Astrocyte (in vitro differentiated cells and primary cell): Measurements from ENCODE around the gene ZC3H13. TPM values are rescaled to one million over a fixed set of nuclear protein-coding genes. Genes with fewer than 3 reads are reported as not detected.

Experiments
- DNase-seq: peaks from one replicate; pipeline ENCODE4 v3.0.0-alpha.2; 2010; ENCODE audit warnings: low read depth
- FAIRE-seq: peaks from 2 replicates; lab custom pipeline; 2011; peaks lifted over from hg19 to GRCh38; lab: Jason Lieb, UNC
- H2AFZ ChIP-seq: 2 replicates; pipeline ENCODE4 v1.6.0; 2012; ENCODE audit warnings: low read depth, low read length, inconsistent platforms
- H3K27ac ChIP-seq: 2 replicates; pipeline ENCODE4 v1.5.1; 2011; ENCODE audit warnings: low read depth, low read length, inconsistent platforms
- H3K27me3 ChIP-seq: 2 replicates; pipeline ENCODE4 v1.6.0; 2011; ENCODE audit warnings: low read length, inconsistent platforms; ENCODE audit not compliant: insufficient read depth
- H3K36me3 ChIP-seq: 2 replicates; pipeline ENCODE4 v1.5.1; 2011; ENCODE audit warnings: low read length, inconsistent platforms; ENCODE audit not compliant: insufficient read depth
- H3K4me1 ChIP-seq: 2 replicates; pipeline ENCODE4 v1.5.1; 2011; ENCODE audit warnings: low read length, inconsistent platforms; ENCODE audit not compliant: insufficient read depth
- H3K4me2 ChIP-seq: 2 replicates; pipeline ENCODE4 v1.6.0; 2012; ENCODE audit warnings: low read length, inconsistent platforms
- H3K4me3 ChIP-seq: 2 replicates; pipeline ENCODE4 v1.5.1; 2011; ENCODE audit warnings: low read depth, mild to moderate bottlenecking, low read length, inconsistent platforms; ENCODE audit not compliant: insufficient read depth
- H3K79me2 ChIP-seq: 2 replicates; pipeline ENCODE4 v1.6.0; 2012; ENCODE audit warnings: mild to moderate bottlenecking, low read length, inconsistent platforms; ENCODE audit not compliant: insufficient read depth
- H3K9ac ChIP-seq: 2 replicates; pipeline ENCODE4 v1.6.0; 2012; ENCODE audit warnings: mild to moderate bottlenecking, low read length, inconsistent platforms
- H3K9me3 ChIP-seq: 2 replicates; pipeline ENCODE4 v1.5.1; 2012; ENCODE audit warnings: low read depth, mild to moderate bottlenecking, low read length, inconsistent platforms; ENCODE audit not compliant: insufficient read depth
- H4K20me1 ChIP-seq: 2 replicates; pipeline ENCODE4 v1.6.0; 2012; ENCODE audit warnings: low read length, inconsistent platforms; ENCODE audit not compliant: insufficient read depth
- H3K27ac Mint-ChIP-seq: one replicate; pipeline ENCODE4 v1.8.0; 2021; ENCODE audit warnings: mild to moderate bottlenecking, mixed read lengths; ENCODE audit not compliant: unreplicated experiment
- H3K27me3 Mint-ChIP-seq: one replicate; pipeline ENCODE4 v1.8.0; 2021; ENCODE audit warnings: low read depth, mixed read lengths; ENCODE audit not compliant: unreplicated experiment
- H3K36me3 Mint-ChIP-seq: one replicate; pipeline ENCODE4 v1.8.0; 2021; ENCODE audit warnings: low read depth, mixed read lengths; ENCODE audit not compliant: unreplicated experiment
- H3K4me1 Mint-ChIP-seq: one replicate; pipeline ENCODE4 v1.8.0; 2021; ENCODE audit warnings: low read depth, mixed read lengths; ENCODE audit not compliant: unreplicated experiment
- H3K4me3 Mint-ChIP-seq: one replicate; pipeline ENCODE4 v1.8.0; 2021; ENCODE audit warnings: mild to moderate bottlenecking, moderate library complexity, mixed read lengths; ENCODE audit not compliant: unreplicated experiment
- H3K9me3 Mint-ChIP-seq: one replicate; pipeline ENCODE4 v1.8.0; 2021; ENCODE audit warnings: mild to moderate bottlenecking, mixed read lengths; ENCODE audit not compliant: unreplicated experiment
- EZH2 ChIP-seq: IDR thresholded peaks from 2 replicates; pipeline ENCODE4 v1.6.1; 2012; ENCODE audit warnings: mild to moderate bottlenecking, low read length, inconsistent platforms; ENCODE audit not compliant: insufficient read depth
- total RNA-seq: library from RNA; stranded (reverse); gene quantifications from 2 replicates; pipeline ENCODE4 v1.2.1, GENCODE V29; 2021
- TF ChIP-seq, protein P1 (sequence below): IDR thresholded peaks from 2 replicates; pipeline ENCODE4 v1.5.1; 2011; ENCODE audit warnings: low read depth, mild to moderate bottlenecking, inconsistent platforms, low read length, moderate library complexity; ENCODE audit not compliant: insufficient read depth

ZC3H13 gene
- total RNA-seq, 1 donor from 2014 or later: 39.6 TPM

DNA sequence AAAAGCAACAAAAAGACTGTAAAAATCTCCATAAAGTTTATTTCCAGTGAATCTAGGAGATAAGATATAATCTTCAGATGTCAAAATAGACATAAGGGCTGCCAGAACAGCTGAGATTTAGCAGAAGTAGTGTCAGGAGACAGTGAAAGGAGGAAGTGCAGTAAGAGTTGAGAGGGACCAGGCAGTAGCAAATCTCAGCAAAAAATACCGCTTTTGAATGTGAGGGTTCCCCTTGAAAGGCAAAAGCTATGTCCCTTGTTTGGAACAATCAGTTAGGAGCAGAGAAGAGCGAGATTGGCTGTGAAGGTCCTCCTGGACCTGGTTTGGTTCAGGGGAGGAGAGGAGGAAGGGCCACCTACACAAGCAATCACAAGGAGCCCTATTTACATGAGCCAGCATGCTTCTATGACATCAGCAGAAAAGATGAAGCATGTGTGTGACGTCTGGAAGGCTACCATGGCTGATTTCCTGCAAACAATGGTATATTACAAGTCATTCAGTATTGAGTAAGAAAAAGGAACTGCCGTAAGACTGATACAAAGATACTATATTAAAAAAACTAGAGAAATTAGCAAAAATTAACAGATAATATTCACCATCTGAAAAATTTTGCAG, 102.1 kb downstream of the ZC3H13 start:
- H3K4me1 Mint-ChIP-seq: peaks cover 6% of the 10 kb centered on the region
- no peaks in the 10 kb centered on the region for H3K27me3 Mint-ChIP-seq
- H3K9me3 Mint-ChIP-seq: no peaks in the 10 kb centered on the region
- Histone ChIP-seq H3K4me2 (no peak overlapping the region), H3K9ac (no peak overlapping the region), H3K27ac (no peak overlapping the region), H3K9me3 (no peaks in the 10 kb centered on the region), H3K4me3 (no peak overlapping the region), H3K79me2 (no peaks in the 10 kb centered on the region), H3K27me3 (no peaks in the 10 kb centered on the region), H3K4me1 (no peaks in the 10 kb centered on the region), H2AFZ (no peak overlapping the region), H4K20me1 (no peaks in the 10 kb centered on the region), H3K36me3 (no peaks in the 10 kb centered on the region)
- H3K4me3 Mint-ChIP-seq: no peak overlapping the region
- TF ChIP-seq EZH2: no peak
- TF ChIP-seq, protein P1, sequence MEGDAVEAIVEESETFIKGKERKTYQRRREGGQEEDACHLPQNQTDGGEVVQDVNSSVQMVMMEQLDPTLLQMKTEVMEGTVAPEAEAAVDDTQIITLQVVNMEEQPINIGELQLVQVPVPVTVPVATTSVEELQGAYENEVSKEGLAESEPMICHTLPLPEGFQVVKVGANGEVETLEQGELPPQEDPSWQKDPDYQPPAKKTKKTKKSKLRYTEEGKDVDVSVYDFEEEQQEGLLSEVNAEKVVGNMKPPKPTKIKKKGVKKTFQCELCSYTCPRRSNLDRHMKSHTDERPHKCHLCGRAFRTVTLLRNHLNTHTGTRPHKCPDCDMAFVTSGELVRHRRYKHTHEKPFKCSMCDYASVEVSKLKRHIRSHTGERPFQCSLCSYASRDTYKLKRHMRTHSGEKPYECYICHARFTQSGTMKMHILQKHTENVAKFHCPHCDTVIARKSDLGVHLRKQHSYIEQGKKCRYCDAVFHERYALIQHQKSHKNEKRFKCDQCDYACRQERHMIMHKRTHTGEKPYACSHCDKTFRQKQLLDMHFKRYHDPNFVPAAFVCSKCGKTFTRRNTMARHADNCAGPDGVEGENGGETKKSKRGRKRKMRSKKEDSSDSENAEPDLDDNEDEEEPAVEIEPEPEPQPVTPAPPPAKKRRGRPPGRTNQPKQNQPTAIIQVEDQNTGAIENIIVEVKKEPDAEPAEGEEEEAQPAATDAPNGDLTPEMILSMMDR: no peak
- FAIRE-seq (no peak), DNase-seq (no peak)
- no peak overlapping the region for H3K27ac Mint-ChIP-seq
- no peaks in the 10 kb centered on the region for H3K36me3 Mint-ChIP-seq

DNA sequence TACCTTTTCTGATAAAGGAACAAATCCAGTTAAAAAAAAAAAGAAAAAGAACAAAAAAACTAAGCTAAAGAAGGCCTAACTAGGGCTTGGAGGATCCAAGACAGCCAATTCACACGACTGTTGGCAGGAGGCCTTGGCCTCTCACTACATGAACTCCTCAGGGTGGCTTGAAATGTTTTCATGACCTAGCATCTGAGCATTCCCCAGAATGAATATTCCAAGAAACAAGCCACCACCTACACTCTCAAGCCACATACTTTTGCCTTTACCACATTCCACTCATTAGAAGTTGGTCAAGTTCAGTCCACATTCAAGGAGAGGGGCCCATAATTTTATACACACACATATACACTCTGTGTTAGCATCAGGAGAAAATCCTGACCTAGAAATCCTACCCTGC, 103.4 kb downstream of the ZC3H13 start:
- H3K27me3 Mint-ChIP-seq: no peaks in the 10 kb centered on the region
- peaks cover 6% of the 10 kb centered on the region for H3K4me1 Mint-ChIP-seq
- H3K9me3 ChIP-seq: no peaks in the 10 kb centered on the region
- no peak overlapping the region for H3K4me2 ChIP-seq
- no peaks in the 10 kb centered on the region for H3K36me3 ChIP-seq
- DNase-seq (peak; percentile 75), FAIRE-seq (no peak)
- no peak overlapping the region for H3K27ac Mint-ChIP-seq
- no peak for TF ChIP-seq EZH2
- TF ChIP-seq, protein P1: no peak
- H3K9ac ChIP-seq: no peak overlapping the region
- no peaks in the 10 kb centered on the region for H3K4me1 ChIP-seq
- no peak overlapping the region for H2AFZ ChIP-seq
- no peaks in the 10 kb centered on the region for H3K27me3 ChIP-seq
- no peak overlapping the region for H3K4me3 ChIP-seq
- no peaks in the 10 kb centered on the region for H3K79me2 ChIP-seq
- H3K36me3 Mint-ChIP-seq: no peaks in the 10 kb centered on the region
- H4K20me1 ChIP-seq: no peaks in the 10 kb centered on the region
- no peak overlapping the region for H3K4me3 Mint-ChIP-seq
- no peak overlapping the region for H3K27ac ChIP-seq
- H3K9me3 Mint-ChIP-seq: no peaks in the 10 kb centered on the region

DNA sequence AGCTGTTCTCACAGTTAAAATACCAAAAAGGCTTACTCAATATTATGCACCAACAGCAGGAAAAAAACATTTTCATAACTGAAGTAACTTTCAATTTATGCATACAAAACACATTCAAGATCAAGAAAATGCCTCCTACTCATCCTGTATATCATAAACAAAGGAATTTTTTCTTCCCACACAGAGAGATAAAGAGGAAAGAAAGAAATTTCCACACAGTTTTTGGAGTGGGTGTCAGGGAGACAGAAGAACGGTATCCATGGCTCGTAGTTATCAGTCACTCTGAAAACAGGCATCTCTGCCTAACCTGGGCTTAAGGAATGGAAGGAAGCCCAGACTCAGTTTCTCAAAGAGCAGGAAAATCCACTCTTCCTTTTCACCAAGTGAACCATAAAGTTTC, 108.6 kb downstream of the ZC3H13 start:
- H3K27me3 ChIP-seq: peaks cover 5% of the 10 kb centered on the region
- H3K9me3 ChIP-seq: no peaks in the 10 kb centered on the region
- no peak overlapping the region for H3K4me3 ChIP-seq
- Mint-ChIP-seq H3K27ac (no peak overlapping the region), H3K36me3 (no peaks in the 10 kb centered on the region), H3K9me3 (no peaks in the 10 kb centered on the region), H3K27me3 (peaks cover 19% of the 10 kb centered on the region), H3K4me3 (no peak overlapping the region), H3K4me1 (peaks cover 3% of the 10 kb centered on the region)
- no peaks in the 10 kb centered on the region for H3K4me1 ChIP-seq
- H4K20me1 ChIP-seq: no peaks in the 10 kb centered on the region
- DNase-seq (peak; percentile 37), FAIRE-seq (no peak)
- no peaks in the 10 kb centered on the region for H3K36me3 ChIP-seq
- no peak for TF ChIP-seq EZH2
- TF ChIP-seq, protein P1: no peak
- H3K9ac ChIP-seq: no peak overlapping the region
- no peak overlapping the region for H3K4me2 ChIP-seq
- H2AFZ ChIP-seq: no peak overlapping the region
- H3K79me2 ChIP-seq: no peaks in the 10 kb centered on the region
- H3K27ac ChIP-seq: no peak overlapping the region
